ENCODE data around the gene HEXIM2.

DNA sequence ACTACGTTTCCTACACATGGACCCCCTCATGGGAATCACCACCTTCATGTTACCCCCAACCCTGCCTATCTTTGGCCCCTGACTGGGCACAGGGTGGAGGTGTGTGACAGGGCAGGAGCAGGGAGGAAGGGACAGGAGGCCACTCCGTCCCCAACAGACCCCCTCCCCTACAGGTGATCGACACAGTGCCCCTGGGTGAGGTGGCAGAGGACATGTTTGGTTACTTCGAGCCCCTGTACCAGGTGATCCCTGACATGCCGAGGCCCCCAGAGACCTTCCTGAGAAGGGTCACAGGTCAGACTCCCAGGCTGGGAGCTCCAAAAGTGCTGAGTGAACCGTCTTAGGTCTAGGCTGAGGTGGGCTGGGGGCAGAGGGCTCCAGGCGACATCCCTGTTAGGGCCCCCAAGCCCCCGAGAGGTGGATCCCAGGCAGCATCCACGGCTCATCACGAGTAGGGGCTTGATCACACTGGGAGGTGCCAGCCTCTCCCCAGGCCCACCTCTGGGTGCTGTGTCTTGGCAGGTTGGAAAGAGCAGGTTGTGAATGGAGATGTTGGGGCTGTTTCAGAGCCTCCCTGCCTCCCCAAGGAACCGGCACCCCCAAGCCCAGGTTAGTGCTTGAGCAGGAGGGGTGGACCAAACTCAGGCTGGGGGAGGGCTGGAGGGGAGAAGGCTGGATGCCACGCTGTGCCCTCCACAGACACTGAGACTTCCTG is 24.7 kb upstream of the HEXIM2 start:
- TF ChIP-seq, protein P1, sequence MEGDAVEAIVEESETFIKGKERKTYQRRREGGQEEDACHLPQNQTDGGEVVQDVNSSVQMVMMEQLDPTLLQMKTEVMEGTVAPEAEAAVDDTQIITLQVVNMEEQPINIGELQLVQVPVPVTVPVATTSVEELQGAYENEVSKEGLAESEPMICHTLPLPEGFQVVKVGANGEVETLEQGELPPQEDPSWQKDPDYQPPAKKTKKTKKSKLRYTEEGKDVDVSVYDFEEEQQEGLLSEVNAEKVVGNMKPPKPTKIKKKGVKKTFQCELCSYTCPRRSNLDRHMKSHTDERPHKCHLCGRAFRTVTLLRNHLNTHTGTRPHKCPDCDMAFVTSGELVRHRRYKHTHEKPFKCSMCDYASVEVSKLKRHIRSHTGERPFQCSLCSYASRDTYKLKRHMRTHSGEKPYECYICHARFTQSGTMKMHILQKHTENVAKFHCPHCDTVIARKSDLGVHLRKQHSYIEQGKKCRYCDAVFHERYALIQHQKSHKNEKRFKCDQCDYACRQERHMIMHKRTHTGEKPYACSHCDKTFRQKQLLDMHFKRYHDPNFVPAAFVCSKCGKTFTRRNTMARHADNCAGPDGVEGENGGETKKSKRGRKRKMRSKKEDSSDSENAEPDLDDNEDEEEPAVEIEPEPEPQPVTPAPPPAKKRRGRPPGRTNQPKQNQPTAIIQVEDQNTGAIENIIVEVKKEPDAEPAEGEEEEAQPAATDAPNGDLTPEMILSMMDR (conservative IDR thresholded peaks at IDR 0.05), result no peak
- TF ChIP-seq EZH2 (IDR thresholded peaks at IDR 0.05; ENCODE audit: low read depth), result no peak

Measured in PC-9 (cell line).